ENCODE results near the gene SCD5.

DNA sequence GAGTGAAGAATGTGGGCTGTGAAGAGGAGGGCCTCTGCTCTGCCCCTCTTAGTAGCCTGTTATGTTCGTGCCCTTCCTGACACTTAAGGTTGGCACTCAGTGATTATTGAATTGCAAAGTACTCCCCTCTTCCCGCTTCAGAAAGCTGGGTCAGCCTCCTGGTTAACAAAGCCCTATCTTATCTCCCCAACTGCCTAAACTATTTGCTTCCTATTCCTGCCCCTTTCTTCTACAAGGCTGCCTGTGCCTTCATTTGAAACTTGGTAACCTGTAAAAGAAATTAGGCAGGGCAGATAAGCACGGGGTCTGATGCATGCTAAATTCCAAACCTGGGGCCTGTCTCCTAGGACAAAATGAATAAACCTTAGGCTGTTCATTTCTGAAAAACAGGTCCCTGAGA lies 213.7 kb downstream of the SCD5 start:
- TF ChIP-seq, protein P1, sequence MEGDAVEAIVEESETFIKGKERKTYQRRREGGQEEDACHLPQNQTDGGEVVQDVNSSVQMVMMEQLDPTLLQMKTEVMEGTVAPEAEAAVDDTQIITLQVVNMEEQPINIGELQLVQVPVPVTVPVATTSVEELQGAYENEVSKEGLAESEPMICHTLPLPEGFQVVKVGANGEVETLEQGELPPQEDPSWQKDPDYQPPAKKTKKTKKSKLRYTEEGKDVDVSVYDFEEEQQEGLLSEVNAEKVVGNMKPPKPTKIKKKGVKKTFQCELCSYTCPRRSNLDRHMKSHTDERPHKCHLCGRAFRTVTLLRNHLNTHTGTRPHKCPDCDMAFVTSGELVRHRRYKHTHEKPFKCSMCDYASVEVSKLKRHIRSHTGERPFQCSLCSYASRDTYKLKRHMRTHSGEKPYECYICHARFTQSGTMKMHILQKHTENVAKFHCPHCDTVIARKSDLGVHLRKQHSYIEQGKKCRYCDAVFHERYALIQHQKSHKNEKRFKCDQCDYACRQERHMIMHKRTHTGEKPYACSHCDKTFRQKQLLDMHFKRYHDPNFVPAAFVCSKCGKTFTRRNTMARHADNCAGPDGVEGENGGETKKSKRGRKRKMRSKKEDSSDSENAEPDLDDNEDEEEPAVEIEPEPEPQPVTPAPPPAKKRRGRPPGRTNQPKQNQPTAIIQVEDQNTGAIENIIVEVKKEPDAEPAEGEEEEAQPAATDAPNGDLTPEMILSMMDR (IDR thresholded peaks at IDR 0.05; ENCODE audit: low read length), result no peak
- no peak for TF ChIP-seq EZH2 (IDR thresholded peaks at IDR 0.05; ENCODE audit: borderline replicate concordance, low read length)
